H9 (cell line): ENCODE results near the gene TMTC2. TPM values are rescaled to one million over a fixed set of nuclear protein-coding genes. Genes with fewer than 3 reads are reported as not detected.

Source experiments
- DNase-seq: peaks from one replicate; pipeline ENCODE4 v3.0.0-alpha.2; 2017
- H2AFZ ChIP-seq: one replicate; pipeline ENCODE4 v1.6.1; 2013; ENCODE audit warnings: mild to moderate bottlenecking, low read length, control low read depth, moderate library complexity
- H2AK5ac ChIP-seq: 2 replicates; pipeline ENCODE4 v1.6.1; 2013; ENCODE audit warnings: low read length, control low read depth, mixed read lengths; ENCODE audit not compliant: insufficient read length
- H2BK120ac ChIP-seq: one replicate; pipeline ENCODE4 v1.6.1; 2013; ENCODE audit warnings: low read depth, mild to moderate bottlenecking, low read length, control low read depth, inconsistent platforms; ENCODE audit not compliant: poor library complexity, severe bottlenecking
- H2BK12ac ChIP-seq: 2 replicates; pipeline ENCODE4 v1.6.1; 2013; ENCODE audit warnings: low read length, control low read depth, mixed read lengths, low read depth; ENCODE audit not compliant: insufficient read length
- H2BK15ac ChIP-seq: 2 replicates; pipeline ENCODE4 v1.6.1; 2013; ENCODE audit warnings: low read depth, low read length, control low read depth
- H2BK20ac ChIP-seq: one replicate; pipeline ENCODE4 v1.6.1; 2013; ENCODE audit warnings: low read depth, mild to moderate bottlenecking, low read length, control low read depth, inconsistent platforms; ENCODE audit not compliant: poor library complexity, severe bottlenecking
- H2BK5ac ChIP-seq: 2 replicates; pipeline ENCODE4 v1.6.1; 2013; ENCODE audit warnings: low read length, control low read depth, mixed read lengths; ENCODE audit not compliant: insufficient read length
- H3K14ac ChIP-seq: 2 replicates; pipeline ENCODE4 v1.6.1; 2013; ENCODE audit warnings: low read length, control low read depth; ENCODE audit not compliant: insufficient read depth
- H3K18ac ChIP-seq: 2 replicates; pipeline ENCODE4 v1.6.1; 2013; ENCODE audit warnings: low read depth, mild to moderate bottlenecking, mixed read lengths, low read length, control low read depth; ENCODE audit not compliant: insufficient read length
- H3K23ac ChIP-seq: 2 replicates; pipeline ENCODE4 v1.6.1; 2013; ENCODE audit warnings: low read length, control low read depth, mixed read lengths, low read depth; ENCODE audit not compliant: insufficient read length
- H3K23me2 ChIP-seq: 2 replicates; pipeline ENCODE4 v1.6.1; 2013; ENCODE audit warnings: low read depth, mild to moderate bottlenecking, mixed read lengths, low read length, control low read depth; ENCODE audit not compliant: insufficient read length, poor library complexity, severe bottlenecking
- H3K27ac ChIP-seq: 2 replicates; pipeline ENCODE4 v1.5.1; 2013; ENCODE audit warnings: low read length, control low read depth, mixed read lengths, low read depth; ENCODE audit not compliant: insufficient read length
- H3K27me3 ChIP-seq: 2 replicates; pipeline ENCODE4 v1.6.1; 2013; ENCODE audit warnings: low read length, control low read depth, inconsistent platforms; ENCODE audit not compliant: insufficient read depth
- H3K4ac ChIP-seq: 2 replicates; pipeline ENCODE4 v1.6.1; 2013; ENCODE audit warnings: low read depth, mild to moderate bottlenecking, control low read depth, inconsistent platforms, low read length, moderate library complexity
- H3K4me1 ChIP-seq: 2 replicates; pipeline ENCODE4 v1.6.1; 2013; ENCODE audit warnings: low read length, control low read depth, inconsistent platforms; ENCODE audit not compliant: insufficient read depth
- H3K4me2 ChIP-seq: 2 replicates; pipeline ENCODE4 v1.6.1; 2013; ENCODE audit warnings: low read length, control low read depth, mixed read lengths; ENCODE audit not compliant: insufficient read length, insufficient read depth
- H3K56ac ChIP-seq: 2 replicates; pipeline ENCODE4 v1.6.1; 2013; ENCODE audit warnings: low read depth, mild to moderate bottlenecking, mixed read lengths, low read length, control low read depth; ENCODE audit not compliant: insufficient read length
- H3K79me1 ChIP-seq: 2 replicates; pipeline ENCODE4 v1.6.1; 2013; ENCODE audit warnings: low read depth, mild to moderate bottlenecking, moderate library complexity, low read length, control low read depth, inconsistent platforms; ENCODE audit not compliant: insufficient read depth, poor library complexity, severe bottlenecking
- H3K79me2 ChIP-seq: 2 replicates; pipeline ENCODE4 v1.6.1; 2013; ENCODE audit warnings: low read length, control low read depth, inconsistent platforms; ENCODE audit not compliant: insufficient read depth
- H3K9ac ChIP-seq: 2 replicates; pipeline ENCODE4 v1.6.1; 2013; ENCODE audit warnings: low read length, control low read depth, mixed read lengths; ENCODE audit not compliant: insufficient read length; ENCODE audit errors: extremely low read depth
- H3K9me3 ChIP-seq: one replicate; pipeline ENCODE4 v1.6.1; 2013; ENCODE audit warnings: low read depth, low read length, inconsistent platforms; ENCODE audit not compliant: control insufficient read depth
- H3T11ph ChIP-seq: one replicate; pipeline ENCODE4 v1.6.1; 2013; ENCODE audit warnings: mild to moderate bottlenecking, low read length, control low read depth, inconsistent platforms
- H4K20me1 ChIP-seq: one replicate; pipeline ENCODE4 v1.6.1; 2013; ENCODE audit not compliant: control insufficient read depth, insufficient read length, insufficient read depth
- H4K5ac ChIP-seq: 2 replicates; pipeline ENCODE4 v1.6.1; 2013; ENCODE audit warnings: low read depth, mild to moderate bottlenecking, mixed read lengths, low read length, control low read depth; ENCODE audit not compliant: insufficient read length
- H4K8ac ChIP-seq: replicated peaks from 2 replicates; pipeline ENCODE4 v1.6.1; 2013; ENCODE audit warnings: low read length, control low read depth, mixed read lengths, low read depth; ENCODE audit not compliant: insufficient read length
- H4K91ac ChIP-seq: 2 replicates; pipeline ENCODE4 v1.6.1; 2013; ENCODE audit warnings: low read depth, mild to moderate bottlenecking, moderate library complexity, mixed read lengths, low read length, control low read depth; ENCODE audit not compliant: insufficient read length
- H3K27ac Mint-ChIP-seq, 3 experiments: 2 replicates in 2 of 3; 3 replicates in 1 of 3; pipeline ENCODE4 v1.8.0; 2020 to 2021; ENCODE audit warnings: mixed read lengths in 3 of 3, mild to moderate bottlenecking in 1 of 3, moderate library complexity in 1 of 3
- H3K27me3 Mint-ChIP-seq: 2 replicates; pipeline ENCODE4 v1.8.0; 2021; ENCODE audit warnings: low read depth, mild to moderate bottlenecking, moderate library complexity, mixed read lengths
- H3K36me3 Mint-ChIP-seq, 3 experiments: 2 replicates in 2 of 3; 3 replicates in 1 of 3; pipeline ENCODE4 v1.8.0; 2020 to 2021; ENCODE audit warnings: low read depth in 3 of 3, mixed read lengths in 3 of 3; ENCODE audit not compliant: insufficient read depth in 1 of 3
- H3K4me1 Mint-ChIP-seq, 2 experiments: 2 replicates each; pipeline ENCODE4 v1.8.0; 2020; ENCODE audit warnings: mixed read lengths in 2 of 2
- H3K4me3 Mint-ChIP-seq, 2 experiments: 2 replicates in 1 of 2; 3 replicates in 1 of 2; pipeline ENCODE4 v1.8.0; 2020 to 2021; ENCODE audit warnings: mild to moderate bottlenecking in 2 of 2, mixed read lengths in 2 of 2, moderate library complexity in 1 of 2
- H3K9me3 Mint-ChIP-seq, 2 experiments: 2 replicates in 1 of 2; 3 replicates in 1 of 2; pipeline ENCODE4 v1.8.0; 2020; ENCODE audit warnings: mild to moderate bottlenecking in 2 of 2, mixed read lengths in 2 of 2, moderate library complexity in 1 of 2
- CTCF ChIP-seq: fragments of 200-600 bp; sonication (generic); conservative IDR thresholded peaks from 3 replicates; pipeline ENCODE4 v1.8.0; 2021; ENCODE audit warnings: antibody characterized with exemption, mild to moderate bottlenecking
- WGBS: extraction: QIAGEN DNeasy Blood & Tissue Kit; methylation state at CpG from one replicate; pipeline ENCODE4 v1.1.7; 2013; ENCODE audit warnings: missing lambda C conversion rate, low lambda C conversion rate, mixed read lengths; ENCODE audit not compliant: insufficient read length; ENCODE audit errors: extremely low coverage; 5-methylcytosine and 5-hydroxymethylcytosine counted together
- long read RNA-seq: library from polyadenylated mRNA; unstranded; transcript quantifications from one replicate; pipeline ENCODE4 v2.0.0, GENCODE V29; 2020
- total RNA-seq: library from RNA; stranded (reverse); gene quantifications from 2 replicates; pipeline ENCODE4 v1.2.1, GENCODE V29; 2021

Gene TMTC2
- total RNA-seq: 2.8 and 3.1 TPM in 2 replicates
- long read RNA-seq, partial matches to known transcripts: 1 of 1 reads
- long read RNA-seq, other reads (novel, unspliced or antisense): 0 of 1 reads

GRCh38 chr12:82686168-82687020, at the start of gene TMTC2:
TSS of gene TMTC2 (plus strand) at chr12:82686906.
- no peak within 1 kb of the TSS for H4K8ac ChIP-seq
- peaks cover 16% of the 10 kb centered on the region for H3K23me2 ChIP-seq
- no peaks in the 10 kb centered on the region for H3K9me3 ChIP-seq
- H3K4me3 Mint-ChIP-seq: peak within 1 kb of the TSS; percentile 87 to 90
- no peaks in the 10 kb centered on the region for H3K27me3 ChIP-seq
- no peak within 1 kb of the TSS for H3K23ac ChIP-seq
- H4K91ac ChIP-seq: no peak within 1 kb of the TSS
- no peak within 1 kb of the TSS for H3T11ph ChIP-seq
- peak within 1 kb of the TSS; percentile 95 for H3K4me2 ChIP-seq
- H2AK5ac ChIP-seq: no peak within 1 kb of the TSS
- no peak within 1 kb of the TSS for H2AFZ ChIP-seq
- no peak within 1 kb of the TSS for H2BK20ac ChIP-seq
- H3K14ac ChIP-seq: peak within 1 kb of the TSS; percentile 87; the same call in 1 of the 2 replicates
- no peaks in the 10 kb centered on the region for H3K79me1 ChIP-seq
- H3K4me1 Mint-ChIP-seq: peaks cover 24 to 25% of the 10 kb centered on the region in 2 experiments
- no peak within 1 kb of the TSS for H2BK12ac ChIP-seq
- no peak within 1 kb of the TSS for H3K4ac ChIP-seq
- 0 out of 7 replicates have a peak, but pooled peaks cover 0 to 4% (median 0%) of the 10 kb centered on the region in 3 experiments for H3K36me3 Mint-ChIP-seq
- peak; percentile 94 for DNase-seq
- H3K18ac ChIP-seq: peak within 1 kb of the TSS; percentile 82
- no peak within 1 kb of the TSS for H3K56ac ChIP-seq
- H3K27me3 Mint-ChIP-seq: peaks cover 15% of the 10 kb centered on the region
- peak within 1 kb of the TSS in 2 of 3 experiments; percentile 73 to 95; a peak in 3 of 7 replicates for H3K27ac Mint-ChIP-seq
- H3K79me2 ChIP-seq: no peaks in the 10 kb centered on the region
- H2BK5ac ChIP-seq: no peak within 1 kb of the TSS
- no peak within 1 kb of the TSS for H2BK120ac ChIP-seq
- H3K9me3 Mint-ChIP-seq: no peaks in the 10 kb centered on the region
- no peak within 1 kb of the TSS for H3K27ac ChIP-seq
- no peaks in the 10 kb centered on the region for H3K4me1 ChIP-seq
- no peak within 1 kb of the TSS for H2BK15ac ChIP-seq
- H4K20me1 ChIP-seq: no peaks in the 10 kb centered on the region
- H4K5ac ChIP-seq: no peak within 1 kb of the TSS
- WGBS: no CpG with 5 or more reads among the region's 39 CpGs
- peak within 1 kb of the TSS; percentile 60 for H3K9ac ChIP-seq
- TF ChIP-seq CTCF: no peak
